DOHH2 (cell line): ENCODE data around the gene SMYD5.

Experiments
- EZH2phosphoT487 ChIP-seq: fragments of 200-600 bp; sonication (generic); IDR thresholded peaks from 2 replicates; pipeline ENCODE4 v1.6.1; 2017; ENCODE audit warnings: borderline replicate concordance, mild to moderate bottlenecking, antibody characterized with exemption, low read length, moderate library complexity, mixed read lengths
- TF ChIP-seq, protein P1 (sequence below): fragments of 200-600 bp; sonication (generic); IDR thresholded peaks from one replicate; pipeline ENCODE4 v1.5.1; 2014; ENCODE audit warnings: antibody characterized with exemption, mild to moderate bottlenecking, low read depth, low read length; ENCODE audit not compliant: poor library complexity, severe bottlenecking

DNA sequence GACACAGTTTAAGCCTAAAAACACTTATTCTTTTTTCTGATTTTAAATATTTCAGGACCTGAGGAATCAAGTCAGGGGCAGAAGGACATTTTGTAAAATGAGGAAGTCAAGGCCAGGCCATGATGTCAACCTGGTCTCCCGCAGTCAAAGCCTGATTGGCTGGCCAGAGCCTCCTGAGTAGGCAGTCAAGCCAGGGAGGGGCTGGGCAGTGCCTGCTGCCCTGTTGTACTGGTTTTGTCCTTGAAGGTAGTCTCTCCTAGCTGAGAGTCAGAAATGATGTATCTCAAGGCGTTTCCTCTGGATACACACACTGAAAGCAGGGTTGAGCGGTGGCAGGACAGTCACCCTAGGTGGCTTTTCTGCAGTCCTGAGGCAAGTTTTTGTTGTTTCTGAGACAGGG lies 39.9 kb downstream of the SMYD5 start:
- TF ChIP-seq, protein P1, sequence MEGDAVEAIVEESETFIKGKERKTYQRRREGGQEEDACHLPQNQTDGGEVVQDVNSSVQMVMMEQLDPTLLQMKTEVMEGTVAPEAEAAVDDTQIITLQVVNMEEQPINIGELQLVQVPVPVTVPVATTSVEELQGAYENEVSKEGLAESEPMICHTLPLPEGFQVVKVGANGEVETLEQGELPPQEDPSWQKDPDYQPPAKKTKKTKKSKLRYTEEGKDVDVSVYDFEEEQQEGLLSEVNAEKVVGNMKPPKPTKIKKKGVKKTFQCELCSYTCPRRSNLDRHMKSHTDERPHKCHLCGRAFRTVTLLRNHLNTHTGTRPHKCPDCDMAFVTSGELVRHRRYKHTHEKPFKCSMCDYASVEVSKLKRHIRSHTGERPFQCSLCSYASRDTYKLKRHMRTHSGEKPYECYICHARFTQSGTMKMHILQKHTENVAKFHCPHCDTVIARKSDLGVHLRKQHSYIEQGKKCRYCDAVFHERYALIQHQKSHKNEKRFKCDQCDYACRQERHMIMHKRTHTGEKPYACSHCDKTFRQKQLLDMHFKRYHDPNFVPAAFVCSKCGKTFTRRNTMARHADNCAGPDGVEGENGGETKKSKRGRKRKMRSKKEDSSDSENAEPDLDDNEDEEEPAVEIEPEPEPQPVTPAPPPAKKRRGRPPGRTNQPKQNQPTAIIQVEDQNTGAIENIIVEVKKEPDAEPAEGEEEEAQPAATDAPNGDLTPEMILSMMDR = no peak
- TF ChIP-seq EZH2phosphoT487 = no peak
